HFF-Myc (cell line): Measurements from ENCODE around the gene PLCB1.
"Not testable (repeated sequence)": the region's sequence is repeated elsewhere in the genome, so short reads cannot be mapped to it uniquely, and the experiment has no call there.

Experiments used
- DNase-seq: peaks from one replicate; pipeline ENCODE4 v3.0.0-alpha.2; 2011; ENCODE audit warnings: low read depth; ENCODE audit errors: extremely low read depth
- H3K4me3 ChIP-seq: replicated peaks from 2 replicates; pipeline ENCODE4 v1.5.1; 2011; ENCODE audit warnings: low read depth, mild to moderate bottlenecking, control low read depth, low read length
- TF ChIP-seq, protein P1 (sequence below): IDR thresholded peaks from 2 replicates; pipeline ENCODE4 v1.5.1; 2012; ENCODE audit warnings: mild to moderate bottlenecking, low read depth, low read length, control low read depth; ENCODE audit errors: missing control alignments

Gene PLCB1

DNA sequence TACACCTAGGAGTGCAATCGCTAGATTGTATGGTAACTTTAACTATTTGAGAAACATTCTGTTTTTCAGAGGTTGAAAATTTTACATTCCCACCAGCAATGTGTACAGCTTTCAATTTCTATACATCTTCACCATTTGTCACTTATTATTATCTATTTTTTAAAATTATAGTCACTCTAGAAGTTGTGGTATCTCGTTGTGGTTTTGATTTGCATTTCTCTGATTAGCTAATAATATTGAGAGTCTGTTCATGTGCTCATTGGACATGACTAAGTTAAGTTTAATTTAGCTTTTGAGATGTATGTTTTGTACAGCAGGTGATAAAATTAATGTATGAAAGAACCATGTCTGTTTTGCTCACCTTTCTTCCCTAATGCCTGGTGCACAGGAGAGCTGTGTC, 34.8 kb upstream of the PLCB1 start:
- TF ChIP-seq, protein P1, sequence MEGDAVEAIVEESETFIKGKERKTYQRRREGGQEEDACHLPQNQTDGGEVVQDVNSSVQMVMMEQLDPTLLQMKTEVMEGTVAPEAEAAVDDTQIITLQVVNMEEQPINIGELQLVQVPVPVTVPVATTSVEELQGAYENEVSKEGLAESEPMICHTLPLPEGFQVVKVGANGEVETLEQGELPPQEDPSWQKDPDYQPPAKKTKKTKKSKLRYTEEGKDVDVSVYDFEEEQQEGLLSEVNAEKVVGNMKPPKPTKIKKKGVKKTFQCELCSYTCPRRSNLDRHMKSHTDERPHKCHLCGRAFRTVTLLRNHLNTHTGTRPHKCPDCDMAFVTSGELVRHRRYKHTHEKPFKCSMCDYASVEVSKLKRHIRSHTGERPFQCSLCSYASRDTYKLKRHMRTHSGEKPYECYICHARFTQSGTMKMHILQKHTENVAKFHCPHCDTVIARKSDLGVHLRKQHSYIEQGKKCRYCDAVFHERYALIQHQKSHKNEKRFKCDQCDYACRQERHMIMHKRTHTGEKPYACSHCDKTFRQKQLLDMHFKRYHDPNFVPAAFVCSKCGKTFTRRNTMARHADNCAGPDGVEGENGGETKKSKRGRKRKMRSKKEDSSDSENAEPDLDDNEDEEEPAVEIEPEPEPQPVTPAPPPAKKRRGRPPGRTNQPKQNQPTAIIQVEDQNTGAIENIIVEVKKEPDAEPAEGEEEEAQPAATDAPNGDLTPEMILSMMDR = no peak
- no peak overlapping the region for H3K4me3 ChIP-seq

DNA sequence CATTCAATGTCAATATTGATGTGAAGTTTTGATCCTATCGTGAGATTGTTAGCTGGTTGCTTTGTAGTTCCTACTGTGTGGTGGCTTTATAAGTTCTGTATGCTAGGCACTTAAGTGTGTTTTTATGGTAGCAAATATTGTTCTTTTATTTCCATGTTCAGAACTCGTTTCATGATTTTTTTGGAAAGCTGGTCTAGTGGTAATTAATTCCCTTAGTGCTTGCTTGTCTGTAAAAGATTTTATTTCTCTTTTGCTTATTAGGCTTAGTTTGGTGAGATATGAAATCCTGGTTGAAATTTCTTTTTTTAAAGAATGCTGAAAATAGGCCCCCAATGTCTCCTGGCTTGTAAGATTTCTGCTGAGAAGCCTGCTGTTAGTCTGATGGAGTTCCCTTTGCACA, 27.8 kb upstream of the PLCB1 start:
- TF ChIP-seq, protein P1 = no peak

More for the DNA sequence above, 34.8 kb upstream of the PLCB1 start:
- DNase-seq = no peak

GRCh38 chr20:8114612-8115011, 17.5 kb upstream of the PLCB1 start:
- not testable (repeated sequence) for H3K4me3 ChIP-seq, DNase-seq

More for the DNA sequence above, 27.8 kb upstream of the PLCB1 start:
- no peak overlapping the region for H3K4me3 ChIP-seq
- DNase-seq = no peak

GRCh38 chr20:8115436-8115835, 16.6 kb upstream of the PLCB1 start:
- H3K4me3 ChIP-seq = no peak overlapping the region
- no peak for DNase-seq
- TF ChIP-seq, protein P1 = no peak

GRCh38 chr20:8116067-8116811, 15.8 kb upstream of the PLCB1 start:
- DNase-seq = no peak
- H3K4me3 ChIP-seq = no peak overlapping the region
- TF ChIP-seq, protein P1 = no peak

- no peak for DNase-seq
- H3K4me3 ChIP-seq = no peak overlapping the region
- TF ChIP-seq, protein P1 = no peak
Observed at GRCh38 chr20:8117636-8118035, 14.4 kb upstream of the PLCB1 start.

- no peak overlapping the region for H3K4me3 ChIP-seq
- DNase-seq = no peak
- TF ChIP-seq, protein P1 = no peak
Observed at GRCh38 chr20:8118039-8118438, 14.0 kb upstream of the PLCB1 start.
